ENCODE data around the gene OTOP1. TPM values are rescaled to one million over a fixed set of nuclear protein-coding genes. Genes with fewer than 3 reads are reported as not detected.

The OTOP1 gene
- total and polyA plus RNA-seq, 2 donors (not counting 1 experiment from before 2014, with no cell fraction given): not detected

GRCh38 chr4:4206204-4206603 is 20.5 kb downstream of the OTOP1 start:
- H4K20me1 ChIP-seq (ENCODE audit: control insufficient read depth, insufficient read depth, low read length, poor library complexity, severe bottlenecking): no peaks in the 10 kb centered on the region
- no peak for TF ChIP-seq EZH2 (IDR thresholded peaks at IDR 0.05; ENCODE audit: borderline replicate concordance, insufficient read depth, low read depth, low read length, poor library complexity, severe bottlenecking)
- TF ChIP-seq, protein P1, sequence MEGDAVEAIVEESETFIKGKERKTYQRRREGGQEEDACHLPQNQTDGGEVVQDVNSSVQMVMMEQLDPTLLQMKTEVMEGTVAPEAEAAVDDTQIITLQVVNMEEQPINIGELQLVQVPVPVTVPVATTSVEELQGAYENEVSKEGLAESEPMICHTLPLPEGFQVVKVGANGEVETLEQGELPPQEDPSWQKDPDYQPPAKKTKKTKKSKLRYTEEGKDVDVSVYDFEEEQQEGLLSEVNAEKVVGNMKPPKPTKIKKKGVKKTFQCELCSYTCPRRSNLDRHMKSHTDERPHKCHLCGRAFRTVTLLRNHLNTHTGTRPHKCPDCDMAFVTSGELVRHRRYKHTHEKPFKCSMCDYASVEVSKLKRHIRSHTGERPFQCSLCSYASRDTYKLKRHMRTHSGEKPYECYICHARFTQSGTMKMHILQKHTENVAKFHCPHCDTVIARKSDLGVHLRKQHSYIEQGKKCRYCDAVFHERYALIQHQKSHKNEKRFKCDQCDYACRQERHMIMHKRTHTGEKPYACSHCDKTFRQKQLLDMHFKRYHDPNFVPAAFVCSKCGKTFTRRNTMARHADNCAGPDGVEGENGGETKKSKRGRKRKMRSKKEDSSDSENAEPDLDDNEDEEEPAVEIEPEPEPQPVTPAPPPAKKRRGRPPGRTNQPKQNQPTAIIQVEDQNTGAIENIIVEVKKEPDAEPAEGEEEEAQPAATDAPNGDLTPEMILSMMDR (IDR thresholded peaks at IDR 0.05): no peak
- no peak overlapping the region for H3K4me3 ChIP-seq (ENCODE audit: control extremely low read depth in 1 of 5, extremely low read depth in 1 of 5, insufficient read depth in 1 of 5, low read depth in 2 of 5, low read length in 4 of 5)
- H3K9ac ChIP-seq (ENCODE audit: low read length): no peak overlapping the region
- H2AFZ ChIP-seq (ENCODE audit: insufficient read depth, low read depth, low read length, poor library complexity, severe bottlenecking): no peak overlapping the region
- H3K27me3 ChIP-seq (replicated peaks in 1 of 4; ENCODE audit: control extremely low read depth in 1 of 4, control insufficient read depth in 3 of 4, insufficient read depth in 4 of 4, low read length in 3 of 4): peaks cover 0 to 10% (median 5%) of the 10 kb centered on the region in 4 experiments
- H3K9me3 ChIP-seq (ENCODE audit: control extremely low read depth in 1 of 3, control insufficient read depth in 2 of 3, insufficient read depth in 1 of 3, low read length in 2 of 3): peaks cover 0 to 3% (median 0%) of the 10 kb centered on the region in 3 donors
- H3K9me3 Mint-ChIP-seq (ENCODE audit: insufficient read depth): no peaks in the 10 kb centered on the region
- POLR2A ChIA-PET: no interaction called here
- no peak overlapping the region for H3K27ac Mint-ChIP-seq
- H3K4me1 ChIP-seq (ENCODE audit: control insufficient read depth in 2 of 2, insufficient read depth in 2 of 2, low read length in 2 of 2): no peaks in the 10 kb centered on the region
- CTCF ChIA-PET: no interaction called here
- no peak for DNase-seq
- H3K36me3 ChIP-seq (replicated peaks in 1 of 2; ENCODE audit: control extremely low read depth in 1 of 2, control insufficient read depth in 1 of 2, extremely low read depth in 1 of 2, insufficient read depth in 2 of 2, low read length in 1 of 2): no peaks in the 10 kb centered on the region
- intact Hi-C loops (cut with micrococcal nuclease): no loop called here
- peaks cover 48% of the 10 kb centered on the region for H3K27me3 Mint-ChIP-seq
- H3K4me2 ChIP-seq (replicated peaks; ENCODE audit: low read depth, low read length, poor library complexity, severe bottlenecking): no peak overlapping the region
- no peak overlapping the region for H3K4me3 Mint-ChIP-seq
- no peak overlapping the region for H3K27ac ChIP-seq (ENCODE audit: low read length in 2 of 2)
- H3K79me2 ChIP-seq (ENCODE audit: control insufficient read depth, insufficient read depth, low read length): no peaks in the 10 kb centered on the region
- ATAC-seq (ENCODE audit: low read depth): no peak
- H3K4me1 Mint-ChIP-seq: no peaks in the 10 kb centered on the region

DNA sequence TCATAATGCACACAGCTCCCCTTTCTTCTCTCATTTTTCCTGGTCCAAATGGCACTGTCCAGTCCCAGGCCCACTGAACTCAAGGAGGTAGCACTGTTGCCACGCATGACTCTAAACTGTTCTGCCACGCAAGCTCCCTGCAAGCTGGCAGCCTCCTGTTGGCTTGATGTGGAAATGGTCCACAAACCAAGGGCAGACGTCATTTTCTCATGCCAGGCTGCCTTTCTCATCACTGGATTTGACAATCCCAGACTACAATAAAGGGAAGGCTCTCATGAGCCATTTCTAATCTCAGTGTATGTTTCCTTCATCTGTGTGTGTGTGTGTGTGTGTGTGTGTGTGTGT is 22.4 kb downstream of the OTOP1 start:
- Histone ChIP-seq H4K20me1 (ENCODE audit: control insufficient read depth, insufficient read depth, low read length, poor library complexity, severe bottlenecking) (no peaks in the 10 kb centered on the region), H3K27ac (ENCODE audit: low read length in 2 of 2) (no peak overlapping the region), H3K9ac (ENCODE audit: low read length) (no peak overlapping the region), H2AFZ (ENCODE audit: insufficient read depth, low read depth, low read length, poor library complexity, severe bottlenecking) (no peak overlapping the region), H3K4me2 (replicated peaks; ENCODE audit: low read depth, low read length, poor library complexity, severe bottlenecking) (no peak overlapping the region), H3K4me3 (ENCODE audit: control extremely low read depth in 1 of 5, extremely low read depth in 1 of 5, insufficient read depth in 1 of 5, low read depth in 2 of 5, low read length in 4 of 5) (no peak overlapping the region), H3K9me3 (ENCODE audit: control extremely low read depth in 1 of 3, control insufficient read depth in 2 of 3, insufficient read depth in 1 of 3, low read length in 2 of 3) (peaks cover 0 to 3% (median 0%) of the 10 kb centered on the region in 3 donors), H3K79me2 (ENCODE audit: control insufficient read depth, insufficient read depth, low read length) (no peaks in the 10 kb centered on the region), H3K36me3 (replicated peaks in 1 of 2; ENCODE audit: control extremely low read depth in 1 of 2, control insufficient read depth in 1 of 2, extremely low read depth in 1 of 2, insufficient read depth in 2 of 2, low read length in 1 of 2) (no peaks in the 10 kb centered on the region), H3K27me3 (replicated peaks in 1 of 4; ENCODE audit: control extremely low read depth in 1 of 4, control insufficient read depth in 3 of 4, insufficient read depth in 4 of 4, low read length in 3 of 4) (peaks cover 0 to 10% (median 3%) of the 10 kb centered on the region in 4 experiments), H3K4me1 (ENCODE audit: control insufficient read depth in 2 of 2, insufficient read depth in 2 of 2, low read length in 2 of 2) (no peaks in the 10 kb centered on the region)
- 82% methylated on average over 3 of the region's 3 CpGs for WGBS (ENCODE audit: insufficient coverage)
- H3K9me3 Mint-ChIP-seq (ENCODE audit: insufficient read depth): no peaks in the 10 kb centered on the region
- ChIA-PET POLR2A (no interaction called here), CTCF (no interaction called here)
- ATAC-seq (ENCODE audit: low read depth) (no peak), DNase-seq (no peak)
- no peaks in the 10 kb centered on the region for H3K4me1 Mint-ChIP-seq
- intact Hi-C loops (cut with micrococcal nuclease): no loop called here
- no peak overlapping the region for H3K4me3 Mint-ChIP-seq
- H3K27ac Mint-ChIP-seq: no peak overlapping the region
- peaks cover 35% of the 10 kb centered on the region for H3K27me3 Mint-ChIP-seq
- TF ChIP-seq, protein P1 (IDR thresholded peaks at IDR 0.05): no peak
- no peak for TF ChIP-seq EZH2 (IDR thresholded peaks at IDR 0.05; ENCODE audit: borderline replicate concordance, insufficient read depth, low read depth, low read length, poor library complexity, severe bottlenecking)

Measured in B cell (primary cell).